GM18505 (cell line): ENCODE data around the gene CACNA1S.

Experiments used
- ATAC-seq: cut with Tn5 transposase; IDR thresholded peaks from one replicate; pipeline ENCODE4 v1.9.1; 2021; ENCODE audit not compliant: unreplicated experiment
- POLR2A ChIP-seq: IDR thresholded peaks from 4 replicates; pipeline ENCODE4 v1.6.1; 2011; ENCODE audit warnings: borderline replicate concordance; ENCODE audit not compliant: insufficient read depth, insufficient read length; ENCODE audit errors: extremely low read depth

The CACNA1S gene

GRCh38 chr1:201023920-201024624 lies 88.2 kb downstream of the CACNA1S start:
- TF ChIP-seq POLR2A, result no peak
- no peak for ATAC-seq

- peak; percentile 62 for ATAC-seq
- TF ChIP-seq POLR2A, result peak; percentile 54
Observed at GRCh38 chr1:201023517-201023902, 88.7 kb downstream of the CACNA1S start, which contains the start of gene KIF21B. Gene KIF21B, minus strand, starts transcription at chr1:201023714. Its CDS starts 331 bp downstream, at chr1:201023383.

GRCh38 chr1:201022820-201023516 lies 89.3 kb downstream of the CACNA1S start:
- no peak for TF ChIP-seq POLR2A
- ATAC-seq, result no peak

GRCh38 chr1:201022493-201022819 lies 89.8 kb downstream of the CACNA1S start:
- TF ChIP-seq POLR2A, result no peak
- ATAC-seq, result no peak

- no peak for ATAC-seq
- no peak for TF ChIP-seq POLR2A
Observed at GRCh38 chr1:201021630-201022492, 90.4 kb downstream of the CACNA1S start.

- TF ChIP-seq POLR2A, result no peak
- ATAC-seq, result no peak
Observed at GRCh38 chr1:201020721-201021629, 91.3 kb downstream of the CACNA1S start.

GRCh38 chr1:201020040-201020591 lies 92.1 kb downstream of the CACNA1S start:
- no peak for ATAC-seq
- no peak for TF ChIP-seq POLR2A

- peak; percentile 58 for ATAC-seq
- TF ChIP-seq POLR2A, result peak; percentile 68
Observed at GRCh38 chr1:201019321-201019977, 92.8 kb downstream of the CACNA1S start.

- TF ChIP-seq POLR2A, result no peak
- ATAC-seq, result no peak
Observed at GRCh38 chr1:201017828-201018163, 94.4 kb downstream of the CACNA1S start.

- ATAC-seq, result no peak
- no peak for TF ChIP-seq POLR2A
Observed at GRCh38 chr1:201016943-201017827, 95.0 kb downstream of the CACNA1S start.

GRCh38 chr1:201016211-201016651 lies 96.0 kb downstream of the CACNA1S start:
- no peak for TF ChIP-seq POLR2A
- no peak for ATAC-seq
